NCI-H2196 treated with DMSO at 0.1 percent for 48 hours (cell line): ENCODE measurements around the gene AKAIN1.
A peak's percentile ranks its signal among the peaks of the same experiment; 100 is the strongest.

ENCODE experiments used
- DNase-seq: peaks from one replicate; lab custom pipeline; 2025; ENCODE audit not compliant: unreplicated experiment; lab: John Stamatoyannopoulos, UW

The AKAIN1 gene, protein sequence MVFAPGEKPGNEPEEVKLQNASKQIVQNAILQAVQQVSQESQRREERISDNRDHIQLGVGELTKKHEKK

GRCh38 chr18:5197032-5197434 lies at the start of gene AKAIN1:
Gene AKAIN1, minus strand, starts transcription at chr18:5197257. Its CDS starts 204 bp downstream, at chr18:5197053.
- no peak for DNase-seq

GRCh38 chr18:5244941-5245340 lies 47.9 kb upstream of the AKAIN1 start:
- no peak for DNase-seq

GRCh38 chr18:5239447-5239846 lies 42.4 kb upstream of the AKAIN1 start:
- no peak for DNase-seq

GRCh38 chr18:5238371-5238976 lies 41.4 kb upstream of the AKAIN1 start:
- DNase-seq, result no peak

GRCh38 chr18:5237723-5238370 lies 40.8 kb upstream of the AKAIN1 start:
- DNase-seq, result peak; percentile 90

GRCh38 chr18:5237083-5237722 lies 40.1 kb upstream of the AKAIN1 start:
- DNase-seq, result peak; percentile 34

DNA sequence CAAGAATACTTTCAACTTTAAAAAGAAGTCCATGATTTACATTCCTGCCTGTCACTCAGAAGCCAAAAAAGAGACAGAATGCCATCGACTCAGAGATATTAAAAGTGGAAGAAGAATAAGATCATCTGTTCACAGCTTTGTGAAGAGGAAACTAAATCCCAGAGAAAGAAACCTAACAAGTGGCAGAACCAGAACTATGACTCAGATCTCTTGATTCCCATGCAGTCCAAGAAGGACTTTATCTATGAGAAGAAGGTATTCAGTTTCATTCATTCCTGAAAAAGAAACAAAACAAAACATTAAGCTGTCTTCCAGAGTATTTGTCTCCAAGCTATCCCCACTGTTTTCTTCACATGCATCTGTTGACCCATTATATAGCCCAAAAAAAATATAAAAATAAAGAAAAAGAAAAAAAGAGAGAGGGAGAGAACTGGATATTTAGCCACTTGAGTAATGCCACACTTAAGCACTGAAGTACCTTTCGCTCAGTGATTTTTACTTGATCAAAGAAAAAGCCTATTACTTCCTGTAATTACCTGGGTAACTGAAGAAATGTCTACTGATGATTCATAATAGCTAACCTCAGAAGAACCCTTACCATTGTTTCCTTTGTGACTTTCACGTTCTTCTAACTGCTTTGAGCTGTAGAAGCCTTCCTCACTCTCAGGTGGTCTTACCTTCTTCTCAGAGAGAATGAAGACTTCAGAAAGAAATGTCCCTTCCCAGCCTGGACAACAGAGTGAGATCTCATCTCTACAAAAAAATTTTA lies 17.7 kb upstream of the AKAIN1 start:
- DNase-seq, result no peak

GRCh38 chr18:5207471-5208150 lies 10.6 kb upstream of the AKAIN1 start:
- no peak for DNase-seq

GRCh38 chr18:5198311-5198710 lies 1.3 kb upstream of the AKAIN1 start:
- no peak for DNase-seq

DNA sequence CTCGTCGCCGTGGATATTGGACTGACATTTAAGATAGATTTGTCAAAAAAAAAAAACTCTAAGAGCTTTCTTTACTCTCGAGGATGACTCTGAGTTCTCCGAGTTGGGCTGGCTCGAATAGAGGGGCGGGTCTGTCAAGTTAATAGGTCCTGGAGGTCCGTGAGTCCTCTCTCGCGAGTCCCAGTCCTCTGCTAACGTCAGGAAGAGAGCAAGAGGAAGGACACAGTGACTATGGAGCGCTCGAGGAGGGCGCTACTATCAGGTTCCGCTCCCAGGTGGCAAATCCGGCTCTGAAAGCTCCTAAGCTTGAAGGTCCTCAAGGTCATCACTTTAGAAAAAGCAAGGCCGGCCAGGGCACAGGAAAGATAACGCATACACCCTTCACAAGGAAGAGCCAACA lies 404 bp upstream of the AKAIN1 start:
- DNase-seq, result no peak

DNA sequence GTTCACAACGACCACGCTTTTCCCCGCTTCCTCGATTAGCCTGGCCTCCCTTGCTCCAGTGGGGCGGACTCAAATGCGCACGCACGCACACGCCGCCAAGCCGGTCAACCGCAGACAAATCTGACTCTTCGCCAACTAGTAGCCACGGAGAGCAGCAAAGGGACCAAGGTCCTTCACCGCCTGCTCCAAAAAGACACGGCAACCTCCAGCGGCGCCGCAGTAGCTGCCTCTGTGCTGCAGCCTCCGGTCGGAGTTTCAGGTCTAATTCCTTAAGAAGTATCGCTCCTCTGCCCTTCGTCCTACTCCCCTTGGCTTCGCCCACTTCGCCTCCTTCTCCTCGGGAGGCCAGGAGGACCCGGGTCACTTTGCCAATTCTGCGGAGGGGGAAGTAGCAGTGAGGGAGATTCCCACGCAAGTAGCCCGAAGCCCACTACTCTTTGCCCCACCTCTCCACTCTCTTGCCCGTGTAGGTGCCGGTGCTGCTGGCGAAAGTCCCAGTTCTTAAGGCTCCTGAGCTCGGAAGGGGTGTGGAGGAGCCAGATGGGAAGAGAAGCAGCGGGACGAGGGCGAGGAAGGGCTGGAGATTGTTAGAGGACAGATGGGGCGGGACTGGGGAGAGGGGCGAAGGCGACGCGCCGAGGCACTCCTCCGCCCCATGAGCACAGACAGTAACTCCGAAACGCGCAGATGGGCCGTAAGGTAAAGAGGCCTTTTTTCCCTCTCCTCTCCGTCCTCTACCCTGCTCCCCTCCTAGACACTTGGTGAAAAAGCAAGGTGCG lies 615 bp downstream of the AKAIN1 start:
- DNase-seq, result no peak

DNA sequence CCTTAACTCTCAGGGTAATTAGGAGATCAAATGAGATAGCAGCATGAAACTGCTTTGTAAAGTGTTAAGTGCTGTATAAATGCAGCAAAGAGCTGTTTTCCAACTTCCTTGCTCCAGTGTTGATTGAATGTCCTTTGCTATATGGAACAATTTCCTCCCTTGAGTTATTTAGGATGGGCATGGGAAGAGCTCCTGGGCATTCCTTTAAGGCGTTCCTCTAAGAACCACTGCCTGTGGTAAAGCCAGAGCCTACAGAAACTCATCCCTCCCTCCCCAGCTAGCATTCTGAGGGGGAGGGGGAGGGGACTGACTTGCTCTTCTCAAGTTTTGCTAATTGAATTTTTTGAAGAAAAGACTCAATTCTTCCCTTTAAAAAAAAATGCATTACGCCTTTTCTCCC lies 1.4 kb downstream of the AKAIN1 start:
- no peak for DNase-seq

- DNase-seq, result no peak
Measured at GRCh38 chr18:5180254-5180653, 16.8 kb downstream of the AKAIN1 start.

DNA sequence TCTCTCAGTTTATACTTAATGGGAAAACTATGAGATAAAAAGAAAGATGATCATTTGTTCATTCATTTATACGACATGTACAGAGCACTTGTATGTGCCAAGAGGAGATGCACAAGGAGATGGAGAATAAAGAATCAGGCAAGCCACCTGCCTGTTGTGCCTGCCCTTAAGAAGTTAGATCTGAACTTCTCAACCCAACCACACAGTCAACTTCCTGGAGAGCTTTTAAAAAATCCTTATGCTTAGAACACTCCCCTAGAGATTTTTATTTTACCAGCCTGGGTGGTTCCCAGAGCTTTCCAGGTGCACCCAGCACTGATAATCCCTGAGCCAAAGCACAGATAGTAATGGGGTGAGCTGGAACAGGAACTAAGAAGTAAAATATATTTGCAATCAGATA lies 18.5 kb downstream of the AKAIN1 start:
- DNase-seq, result no peak

- no peak for DNase-seq
Measured at GRCh38 chr18:5175378-5175777, 21.7 kb downstream of the AKAIN1 start.

GRCh38 chr18:5173646-5174045 lies 23.4 kb downstream of the AKAIN1 start:
- DNase-seq, result no peak

GRCh38 chr18:5173236-5173635 lies 23.8 kb downstream of the AKAIN1 start:
- no peak for DNase-seq

GRCh38 chr18:5167831-5168230 lies 29.2 kb downstream of the AKAIN1 start:
- no peak for DNase-seq

- no peak for DNase-seq
Measured at GRCh38 chr18:5166606-5167280, 30.3 kb downstream of the AKAIN1 start.

- no peak for DNase-seq
Measured at GRCh38 chr18:5164903-5165302, 32.2 kb downstream of the AKAIN1 start.
